Neural cell (in vitro differentiated cells): ENCODE data around the gene MMP25. TPM values are rescaled to one million over a fixed set of nuclear protein-coding genes. Genes with fewer than 3 reads are reported as not detected.

ENCODE experiments used
- H2AFZ ChIP-seq: fragments of 200-600, 300-800 bp; sonication (generic), shearing (Covaris generic); 2 replicates; pipeline ENCODE4 v1.6.0; 2014; ENCODE audit warnings: low read depth, mild to moderate bottlenecking, antibody characterized with exemption, low read length, moderate library complexity
- H3F3A ChIP-seq: fragments of 200-600 bp; shearing (Covaris generic); 2 replicates; pipeline ENCODE4 v1.6.1; 2016; ENCODE audit warnings: mild to moderate bottlenecking, moderate library complexity, mixed read lengths, antibody characterized with exemption, low read length; ENCODE audit not compliant: insufficient read depth, poor library complexity, severe bottlenecking
- H3K27ac ChIP-seq: fragments of 200-600, 300-800 bp; sonication (generic), shearing (Covaris generic); 2 replicates; pipeline ENCODE4 v1.5.1; 2014; ENCODE audit warnings: mild to moderate bottlenecking, low read length, moderate library complexity
- H3K27me3 ChIP-seq: fragments of 300-800, 200-600 bp; sonication (generic), shearing (Covaris generic); 2 replicates; pipeline ENCODE4 v1.6.0; 2014; ENCODE audit warnings: mild to moderate bottlenecking, low read depth, low read length, moderate library complexity; ENCODE audit not compliant: insufficient read depth
- H3K36me3 ChIP-seq: fragments of 300-800, 200-600 bp; sonication (generic), shearing (Covaris generic); 2 replicates; pipeline ENCODE4 v1.5.1; 2014; ENCODE audit warnings: mild to moderate bottlenecking, antibody characterized with exemption, low read length, moderate library complexity; ENCODE audit not compliant: insufficient read depth
- H3K4me2 ChIP-seq: fragments of 300-800, 200-600 bp; sonication (generic), shearing (Covaris generic); 2 replicates; pipeline ENCODE4 v1.6.0; 2014; ENCODE audit warnings: mild to moderate bottlenecking, low read length
- H3K4me3 ChIP-seq: fragments of 300-800, 200-600 bp; sonication (generic), shearing (Covaris generic); 2 replicates; pipeline ENCODE4 v1.5.1; 2014; ENCODE audit warnings: mild to moderate bottlenecking, low read length, moderate library complexity
- H3K79me2 ChIP-seq: fragments of 200-600 bp; shearing (Covaris generic); replicated peaks from 2 replicates; pipeline ENCODE4 v1.6.0; 2014; ENCODE audit warnings: mild to moderate bottlenecking, low read length, moderate library complexity; ENCODE audit not compliant: insufficient read depth
- H3K9ac ChIP-seq: fragments of 300-800, 200-600 bp; sonication (generic), shearing (Covaris generic); 2 replicates; pipeline ENCODE4 v1.6.1; 2016; ENCODE audit warnings: mild to moderate bottlenecking, low read length, mixed read lengths
- H3K9me2 ChIP-seq: fragments of 200-600 bp; shearing (Covaris generic); 2 replicates; pipeline ENCODE4 v1.6.1; 2016; ENCODE audit warnings: mild to moderate bottlenecking, low read length, mixed read lengths; ENCODE audit not compliant: insufficient read depth
- H3K9me3 ChIP-seq: fragments of 200-600, 300-800 bp; sonication (generic), shearing (Covaris generic); 2 replicates; pipeline ENCODE4 v1.6.1; 2016; ENCODE audit warnings: mild to moderate bottlenecking, mixed run types, low read length, moderate library complexity, mixed read lengths
- H4K20me1 ChIP-seq: fragments of 200-600 bp; shearing (Covaris generic); 2 replicates; pipeline ENCODE4 v1.6.1; 2016; ENCODE audit warnings: mild to moderate bottlenecking, mixed run types; ENCODE audit not compliant: insufficient read depth
- EP300 ChIP-seq: fragments of 450-650 bp; conservative IDR thresholded peaks from 2 replicates; pipeline ENCODE4 v1.6.1; 2014; ENCODE audit warnings: antibody characterized with exemption, mild to moderate bottlenecking, moderate library complexity; ENCODE audit not compliant: poor library complexity, severe bottlenecking
- EZH2 ChIP-seq: fragments of 200-600, 300-800 bp; shearing (Covaris generic), sonication (generic); IDR thresholded peaks from 2 replicates; pipeline ENCODE4 v1.6.1; 2014; ENCODE audit warnings: antibody characterized with exemption, low read length, borderline replicate concordance, mild to moderate bottlenecking; ENCODE audit not compliant: insufficient read depth, poor library complexity, severe bottlenecking
- MXI1 ChIP-seq: fragments of 450-650 bp; conservative IDR thresholded peaks from 2 replicates; pipeline ENCODE4 v1.6.1; 2014; ENCODE audit warnings: antibody characterized with exemption, mild to moderate bottlenecking; ENCODE audit not compliant: poor library complexity, severe bottlenecking
- POLR2AphosphoS5 ChIP-seq: IDR thresholded peaks from 2 replicates; pipeline ENCODE4 v1.6.1; 2012
- RAD21 ChIP-seq: fragments of 450-650 bp; conservative IDR thresholded peaks from 2 replicates; pipeline ENCODE4 v1.6.1; 2014; ENCODE audit warnings: antibody characterized with exemption, mild to moderate bottlenecking, moderate library complexity
- SMC3 ChIP-seq: fragments of 450-650 bp; conservative IDR thresholded peaks from 2 replicates; pipeline ENCODE4 v1.6.1; 2014; ENCODE audit warnings: antibody characterized with exemption, mild to moderate bottlenecking, moderate library complexity; ENCODE audit not compliant: poor library complexity
- TAF1 ChIP-seq: IDR thresholded peaks from 2 replicates; pipeline ENCODE4 v1.6.1; 2012; ENCODE audit warnings: low read depth
- polyA plus RNA-seq: library from polyadenylated mRNA; depleted of rRNA; stranded (reverse); fragments of >200 nt; gene quantifications from 2 replicates; pipeline ENCODE4 v1.2.3, GENCODE V29; 2014
- TF ChIP-seq, protein P1 (sequence below): IDR thresholded peaks from 2 replicates; pipeline ENCODE4 v1.6.1; 2012; ENCODE audit warnings: borderline replicate concordance
- TF ChIP-seq, protein P2 (sequence below): fragments of 450-650 bp; IDR thresholded peaks from 2 replicates; pipeline ENCODE4 v1.5.1; 2014; ENCODE audit warnings: antibody characterized with exemption, mild to moderate bottlenecking, moderate library complexity; ENCODE audit not compliant: poor library complexity, severe bottlenecking

The MMP25 gene
- polyA plus RNA-seq, 1 donor from 2014 or later: not detected

GRCh38 chr16:3020604-3021448 lies 25.5 kb upstream of the MMP25 start:
- H3K9me2 ChIP-seq: no peaks in the 10 kb centered on the region
- no peak overlapping the region for H2AFZ ChIP-seq
- H3F3A ChIP-seq: no peaks in the 10 kb centered on the region
- H3K27me3 ChIP-seq: peaks cover 38% of the 10 kb centered on the region
- H3K36me3 ChIP-seq: no peaks in the 10 kb centered on the region
- H3K9me3 ChIP-seq: no peaks in the 10 kb centered on the region
- H3K4me3 ChIP-seq: peak overlapping the region; percentile 53
- H3K9ac ChIP-seq: peak overlapping the region; percentile 5
- no peaks in the 10 kb centered on the region for H4K20me1 ChIP-seq
- H3K4me2 ChIP-seq: no peak overlapping the region
- no peaks in the 10 kb centered on the region for H3K79me2 ChIP-seq
- H3K27ac ChIP-seq: no peak overlapping the region
- TF ChIP-seq RAD21 (no peak), EP300 (no peak), MXI1 (no peak), POLR2AphosphoS5 (no peak), EZH2 (no peak), TAF1 (no peak)
- TF ChIP-seq, protein P1, sequence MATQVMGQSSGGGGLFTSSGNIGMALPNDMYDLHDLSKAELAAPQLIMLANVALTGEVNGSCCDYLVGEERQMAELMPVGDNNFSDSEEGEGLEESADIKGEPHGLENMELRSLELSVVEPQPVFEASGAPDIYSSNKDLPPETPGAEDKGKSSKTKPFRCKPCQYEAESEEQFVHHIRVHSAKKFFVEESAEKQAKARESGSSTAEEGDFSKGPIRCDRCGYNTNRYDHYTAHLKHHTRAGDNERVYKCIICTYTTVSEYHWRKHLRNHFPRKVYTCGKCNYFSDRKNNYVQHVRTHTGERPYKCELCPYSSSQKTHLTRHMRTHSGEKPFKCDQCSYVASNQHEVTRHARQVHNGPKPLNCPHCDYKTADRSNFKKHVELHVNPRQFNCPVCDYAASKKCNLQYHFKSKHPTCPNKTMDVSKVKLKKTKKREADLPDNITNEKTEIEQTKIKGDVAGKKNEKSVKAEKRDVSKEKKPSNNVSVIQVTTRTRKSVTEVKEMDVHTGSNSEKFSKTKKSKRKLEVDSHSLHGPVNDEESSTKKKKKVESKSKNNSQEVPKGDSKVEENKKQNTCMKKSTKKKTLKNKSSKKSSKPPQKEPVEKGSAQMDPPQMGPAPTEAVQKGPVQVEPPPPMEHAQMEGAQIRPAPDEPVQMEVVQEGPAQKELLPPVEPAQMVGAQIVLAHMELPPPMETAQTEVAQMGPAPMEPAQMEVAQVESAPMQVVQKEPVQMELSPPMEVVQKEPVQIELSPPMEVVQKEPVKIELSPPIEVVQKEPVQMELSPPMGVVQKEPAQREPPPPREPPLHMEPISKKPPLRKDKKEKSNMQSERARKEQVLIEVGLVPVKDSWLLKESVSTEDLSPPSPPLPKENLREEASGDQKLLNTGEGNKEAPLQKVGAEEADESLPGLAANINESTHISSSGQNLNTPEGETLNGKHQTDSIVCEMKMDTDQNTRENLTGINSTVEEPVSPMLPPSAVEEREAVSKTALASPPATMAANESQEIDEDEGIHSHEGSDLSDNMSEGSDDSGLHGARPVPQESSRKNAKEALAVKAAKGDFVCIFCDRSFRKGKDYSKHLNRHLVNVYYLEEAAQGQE: no peak
- TF ChIP-seq, protein P2, sequence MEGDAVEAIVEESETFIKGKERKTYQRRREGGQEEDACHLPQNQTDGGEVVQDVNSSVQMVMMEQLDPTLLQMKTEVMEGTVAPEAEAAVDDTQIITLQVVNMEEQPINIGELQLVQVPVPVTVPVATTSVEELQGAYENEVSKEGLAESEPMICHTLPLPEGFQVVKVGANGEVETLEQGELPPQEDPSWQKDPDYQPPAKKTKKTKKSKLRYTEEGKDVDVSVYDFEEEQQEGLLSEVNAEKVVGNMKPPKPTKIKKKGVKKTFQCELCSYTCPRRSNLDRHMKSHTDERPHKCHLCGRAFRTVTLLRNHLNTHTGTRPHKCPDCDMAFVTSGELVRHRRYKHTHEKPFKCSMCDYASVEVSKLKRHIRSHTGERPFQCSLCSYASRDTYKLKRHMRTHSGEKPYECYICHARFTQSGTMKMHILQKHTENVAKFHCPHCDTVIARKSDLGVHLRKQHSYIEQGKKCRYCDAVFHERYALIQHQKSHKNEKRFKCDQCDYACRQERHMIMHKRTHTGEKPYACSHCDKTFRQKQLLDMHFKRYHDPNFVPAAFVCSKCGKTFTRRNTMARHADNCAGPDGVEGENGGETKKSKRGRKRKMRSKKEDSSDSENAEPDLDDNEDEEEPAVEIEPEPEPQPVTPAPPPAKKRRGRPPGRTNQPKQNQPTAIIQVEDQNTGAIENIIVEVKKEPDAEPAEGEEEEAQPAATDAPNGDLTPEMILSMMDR: no peak

DNA sequence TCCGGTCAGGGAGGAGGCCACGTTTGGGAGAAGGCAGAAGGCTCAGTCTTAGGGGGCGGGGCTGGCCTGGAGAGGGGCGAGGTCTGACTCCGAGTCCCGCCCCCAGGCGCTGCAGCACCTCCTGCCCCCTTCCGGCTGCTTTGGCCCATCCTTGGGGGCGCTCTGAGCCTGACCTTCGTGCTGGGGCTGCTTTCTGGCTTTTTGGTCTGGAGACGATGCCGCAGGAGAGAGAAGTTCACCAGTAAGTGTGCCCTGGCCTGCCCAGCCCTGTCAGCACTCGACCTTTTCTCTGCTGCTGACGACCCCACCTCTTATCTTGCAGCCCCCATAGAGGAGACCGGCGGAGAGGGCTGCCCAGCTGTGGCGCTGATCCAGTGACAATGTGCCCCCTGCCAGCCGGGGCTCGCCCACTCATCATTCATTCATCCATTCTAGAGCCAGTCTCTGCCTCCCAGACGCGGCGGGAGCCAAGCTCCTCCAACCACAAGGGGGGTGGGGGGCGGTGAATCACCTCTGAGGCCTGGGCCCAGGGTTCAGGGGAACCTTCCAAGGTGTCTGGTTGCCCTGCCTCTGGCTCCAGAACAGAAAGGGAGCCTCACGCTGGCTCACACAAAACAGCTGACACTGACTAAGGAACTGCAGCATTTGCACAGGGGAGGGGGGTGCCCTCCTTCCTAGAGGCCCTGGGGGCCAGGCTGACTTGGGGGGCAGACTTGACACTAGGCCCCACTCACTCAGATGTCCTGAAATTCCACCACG lies 24.7 kb upstream of the MMP25 start:
- no peak overlapping the region for H3K9ac ChIP-seq
- no peaks in the 10 kb centered on the region for H3K36me3 ChIP-seq
- H3K27ac ChIP-seq: no peak overlapping the region

More for the DNA sequence above, 24.7 kb upstream of the MMP25 start:
- peaks cover 38% of the 10 kb centered on the region for H3K27me3 ChIP-seq
- no peaks in the 10 kb centered on the region for H3K79me2 ChIP-seq
- no peak overlapping the region for H2AFZ ChIP-seq
- no peaks in the 10 kb centered on the region for H3K9me2 ChIP-seq
- no peak for TF ChIP-seq MXI1
- TF ChIP-seq RAD21: no peak
- TF ChIP-seq, protein P1: no peak
- TF ChIP-seq EP300: no peak
- no peak for TF ChIP-seq POLR2AphosphoS5
- no peak for TF ChIP-seq SMC3
- TF ChIP-seq TAF1: no peak
- TF ChIP-seq, protein P2: no peak
- TF ChIP-seq EZH2: no peak
- no peaks in the 10 kb centered on the region for H4K20me1 ChIP-seq
- no peaks in the 10 kb centered on the region for H3K9me3 ChIP-seq
- H3F3A ChIP-seq: no peaks in the 10 kb centered on the region
- peak overlapping the region; percentile 53 for H3K4me3 ChIP-seq
- no peak overlapping the region for H3K4me2 ChIP-seq
